ENCODE measurements around the gene NUDT3.

DNA sequence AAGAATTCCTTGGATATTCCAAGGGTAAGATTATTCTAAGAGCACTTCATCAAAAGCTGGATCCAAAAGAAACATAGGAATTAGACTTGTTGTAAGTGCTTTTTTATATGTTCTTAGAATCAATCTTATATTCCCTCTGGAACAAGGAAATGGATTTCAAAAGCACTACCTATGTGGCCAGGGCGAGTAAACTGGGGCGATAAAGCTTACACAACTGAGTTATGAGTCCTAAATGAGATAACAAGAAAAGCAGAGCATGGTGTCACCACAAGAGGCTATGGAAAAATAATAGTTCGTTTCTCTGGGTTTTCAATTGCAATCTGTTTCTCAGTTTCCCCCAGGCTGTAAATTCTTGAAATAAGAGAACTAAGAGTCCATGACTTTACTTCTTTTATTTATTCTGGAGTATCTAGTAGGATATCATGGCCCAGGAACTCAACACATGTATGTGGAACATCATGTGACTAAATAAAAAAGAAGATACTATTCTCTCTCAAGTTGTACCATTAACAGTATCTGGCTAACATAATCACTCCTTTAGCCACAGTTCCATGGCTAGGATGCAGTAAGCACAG, 51.5 kb downstream of the NUDT3 start:
- TF ChIP-seq CTCF (conservative IDR thresholded peaks at IDR 0.05; ENCODE audit: low read depth in 2 of 2): no peak
- TF ChIP-seq EZH2 (IDR thresholded peaks at IDR 0.05; ENCODE audit: low read depth, unreplicated experiment): no peak
- TF ChIP-seq JUNB (IDR thresholded peaks at IDR 0.05; ENCODE audit: unreplicated experiment): no peak
- no peak for TF ChIP-seq POLR2AphosphoS5 (IDR thresholded peaks at IDR 0.05; ENCODE audit: low read depth)
- TF ChIP-seq EZH2phosphoT487 (IDR thresholded peaks at IDR 0.05; ENCODE audit: unreplicated experiment): no peak
- no peak for TF ChIP-seq STAT1 (IDR thresholded peaks at IDR 0.05; ENCODE audit: unreplicated experiment)
